Mucosa of descending colon (tissue), 3 donors: ENCODE data around the gene FBH1. TPM values are rescaled to one million over a fixed set of nuclear protein-coding genes. Genes with fewer than 3 reads are reported as not detected.
A peak's percentile ranks its signal among the peaks of the same experiment; 100 is the strongest.

Experiments used
- ATAC-seq: fragments of 200-7000 bp; cut with Tn5 transposase; one replicate; pipeline ENCODE4 v1.9.1; 2020; ENCODE audit warnings: mild to moderate bottlenecking, moderate library complexity
- DNase-seq, 3 donors: peaks; one replicate each; pipeline ENCODE4 v3.0.0-alpha.2; 2020
- H3K36me3 ChIP-seq: fragments of 200-600 bp; one replicate; pipeline ENCODE4 v1.8.0; 2021; ENCODE audit warnings: low read depth, mild to moderate bottlenecking
- H3K4me1 ChIP-seq: fragments of 200-600 bp; one replicate; pipeline ENCODE4 v1.8.0; 2021; ENCODE audit warnings: low read depth, mild to moderate bottlenecking
- H3K4me3 ChIP-seq: fragments of 200-600 bp; one replicate; pipeline ENCODE4 v1.8.0; 2021; ENCODE audit warnings: mild to moderate bottlenecking
- H3K9me3 ChIP-seq: fragments of 200-600 bp; one replicate; pipeline ENCODE4 v1.8.0; 2021; ENCODE audit warnings: mild to moderate bottlenecking
- intact Hi-C, 2 donors: fragments of 100-400 bp; cut with DNase I in 1 of 2; cut with micrococcal nuclease in 1 of 2; formaldehyde crosslinking; loops; one replicate each; pipeline versions ENCODE4 v1.11.0 to v1.11.1; 2022; cut with DNase I, micrococcal nuclease
- long read RNA-seq, 2 donors: library from polyadenylated mRNA; unstranded; transcript quantifications; one replicate each; pipeline ENCODE4 v2.0.0, GENCODE V29; 2019 to 2021
- total RNA-seq, 3 donors: library from RNA; stranded (reverse); fragmentation: NEBNext Ultra II Directional in 2 of 3; extraction: Animal tissue kit (Norgen Biotek cat#: 25700) in 2 of 3; gene quantifications; one replicate each; pipeline versions ENCODE4 v1.2.1 to v1.2.4, GENCODE V29; 2021 to 2023
- TF ChIP-seq, protein P1 (sequence below): fragments of 200-600 bp; IDR thresholded peaks from one replicate; pipeline ENCODE4 v1.8.0; 2022; ENCODE audit warnings: antibody characterized with exemption, mild to moderate bottlenecking
- donor health status: DM: no; HTN: no; CAD: no; lungs with moderate emphysema.
- donor health status: DM: no; HTN: no; CAD: no.
- donor health status: DM: no; HTN: yes; CAD: no.

Gene FBH1
- total RNA-seq: 100 to 1,000 TPM in 2 of 3 donors, 10 to 100 TPM in 1; 74.1 to 109 (median 100) TPM
- long read RNA-seq, donor 1, transcript FBH1-201 (21 exons, 3,560 nt): major isoform, 60 of 116 reads
- long read RNA-seq, donor 1, partial matches to known transcripts: 27 of 116 reads
- long read RNA-seq, donor 1, other reads (novel, unspliced or antisense): 28 of 116 reads
- long read RNA-seq, donor 2, partial matches to known transcripts: 7 of 12 reads
- long read RNA-seq, donor 2, other reads (novel, unspliced or antisense): 4 of 12 reads

GRCh38 chr10:5889624-5890451, at the start of gene FBH1, which contains the start of gene ANKRD16:
FBH1 (plus strand) TSS chr10:5890243; CDS start chr10:5890346, 103 bp downstream.
ANKRD16 (minus strand) TSS chr10:5889893; CDS start chr10:5889354, 539 bp downstream.
- Histone ChIP-seq H3K4me3 (peak within 1 kb of the TSS; percentile 83), H3K36me3 (no peaks in the 10 kb centered on the region), H3K9me3 (no peaks in the 10 kb centered on the region), H3K4me1 (peaks cover 36% of the 10 kb centered on the region)
- intact Hi-C loops: no loop called here
- TF ChIP-seq, protein P1, sequence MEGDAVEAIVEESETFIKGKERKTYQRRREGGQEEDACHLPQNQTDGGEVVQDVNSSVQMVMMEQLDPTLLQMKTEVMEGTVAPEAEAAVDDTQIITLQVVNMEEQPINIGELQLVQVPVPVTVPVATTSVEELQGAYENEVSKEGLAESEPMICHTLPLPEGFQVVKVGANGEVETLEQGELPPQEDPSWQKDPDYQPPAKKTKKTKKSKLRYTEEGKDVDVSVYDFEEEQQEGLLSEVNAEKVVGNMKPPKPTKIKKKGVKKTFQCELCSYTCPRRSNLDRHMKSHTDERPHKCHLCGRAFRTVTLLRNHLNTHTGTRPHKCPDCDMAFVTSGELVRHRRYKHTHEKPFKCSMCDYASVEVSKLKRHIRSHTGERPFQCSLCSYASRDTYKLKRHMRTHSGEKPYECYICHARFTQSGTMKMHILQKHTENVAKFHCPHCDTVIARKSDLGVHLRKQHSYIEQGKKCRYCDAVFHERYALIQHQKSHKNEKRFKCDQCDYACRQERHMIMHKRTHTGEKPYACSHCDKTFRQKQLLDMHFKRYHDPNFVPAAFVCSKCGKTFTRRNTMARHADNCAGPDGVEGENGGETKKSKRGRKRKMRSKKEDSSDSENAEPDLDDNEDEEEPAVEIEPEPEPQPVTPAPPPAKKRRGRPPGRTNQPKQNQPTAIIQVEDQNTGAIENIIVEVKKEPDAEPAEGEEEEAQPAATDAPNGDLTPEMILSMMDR: peak; percentile 9
- peak; percentile 94 for ATAC-seq
- DNase-seq: peak; percentile 99 to 100 (median 100)

DNA sequence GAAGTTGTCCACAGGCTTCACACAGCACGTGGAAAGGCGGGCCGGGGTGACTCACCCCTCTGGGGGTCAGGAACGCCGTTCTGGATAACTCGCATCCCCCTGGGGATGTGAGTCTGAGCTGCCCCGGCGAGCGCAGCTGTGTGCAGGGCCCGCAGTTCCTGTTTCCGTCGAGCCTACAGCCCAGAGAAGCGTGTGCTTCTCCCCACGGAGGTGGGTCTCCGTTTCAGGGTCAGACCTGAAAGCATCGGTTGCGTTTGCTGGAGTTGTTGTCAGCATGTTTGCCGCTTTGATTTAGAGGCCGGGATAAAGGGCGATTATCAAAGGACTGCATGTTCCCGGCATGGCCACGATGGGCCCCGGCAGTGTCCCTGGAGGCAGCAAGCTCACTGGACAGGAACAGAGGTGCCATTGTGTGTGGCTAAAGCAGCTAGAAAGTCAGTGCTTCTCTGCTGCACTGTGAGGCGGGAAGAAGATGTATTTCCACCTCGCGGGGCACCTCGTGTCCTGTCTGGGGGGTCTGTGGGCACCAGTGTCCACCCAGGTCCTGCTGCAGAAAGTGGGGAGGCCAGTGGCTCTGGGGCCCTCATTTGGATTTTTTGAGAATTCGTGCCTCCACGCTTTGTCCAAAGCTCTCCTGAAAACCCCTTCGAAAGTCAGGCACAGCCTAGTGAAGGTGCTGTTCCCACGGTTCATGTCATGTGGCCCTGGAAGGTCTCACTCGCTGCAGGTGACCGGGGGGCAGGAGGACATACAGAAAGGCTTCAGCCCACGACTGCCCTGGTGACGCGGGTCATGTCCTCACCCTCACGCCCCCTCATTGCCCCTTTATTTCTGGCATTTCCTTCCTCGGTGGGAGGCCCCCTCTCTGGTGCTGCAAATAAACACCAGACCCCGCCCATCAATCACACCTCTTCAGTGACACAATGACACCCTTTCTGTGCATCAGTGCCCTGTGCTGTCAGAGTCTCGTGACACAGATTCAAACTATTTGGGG, 49.4 kb upstream of the FBH1 start:
- ATAC-seq: peak; percentile 79
- no peaks in the 10 kb centered on the region for H3K9me3 ChIP-seq
- TF ChIP-seq, protein P1: no peak
- intact Hi-C loops: no loop called here
- no peak overlapping the region for H3K4me3 ChIP-seq
- DNase-seq: peak in 1 of 3 donors; percentile 76
- H3K36me3 ChIP-seq: no peaks in the 10 kb centered on the region
- H3K4me1 ChIP-seq: no peaks in the 10 kb centered on the region

DNA sequence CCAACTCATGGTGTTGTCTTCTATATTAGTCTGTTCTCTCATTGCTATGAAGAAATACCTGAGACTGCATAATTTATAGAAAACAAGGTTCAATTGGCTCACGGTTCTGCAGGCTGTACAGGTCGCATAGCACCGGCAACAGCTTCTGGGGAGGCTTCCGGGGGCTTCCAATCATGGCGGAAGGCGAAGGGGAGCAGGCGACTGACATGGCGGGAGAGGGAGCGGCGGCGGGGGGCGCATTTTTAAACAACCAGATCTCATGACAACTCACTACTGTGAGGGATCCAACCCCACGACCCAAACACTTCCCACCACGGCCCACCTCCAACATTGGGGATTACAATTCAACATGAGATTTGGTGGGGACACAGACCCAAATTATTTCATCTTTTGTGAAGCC, 48.1 kb upstream of the FBH1 start:
- Histone ChIP-seq H3K36me3 (no peaks in the 10 kb centered on the region), H3K9me3 (no peaks in the 10 kb centered on the region), H3K4me3 (no peak overlapping the region), H3K4me1 (no peaks in the 10 kb centered on the region)
- TF ChIP-seq, protein P1: no peak
- DNase-seq (no peak), ATAC-seq (no peak)
- intact Hi-C loops: no loop called here

GRCh38 chr10:5843686-5844344, 46.2 kb upstream of the FBH1 start:
- no peak for DNase-seq
- no peak for ATAC-seq
- TF ChIP-seq, protein P1: no peak
- Histone ChIP-seq H3K4me1 (no peaks in the 10 kb centered on the region), H3K4me3 (no peak overlapping the region), H3K9me3 (no peaks in the 10 kb centered on the region), H3K36me3 (no peaks in the 10 kb centered on the region)
- intact Hi-C loops: no loop called here
